NCI-H1436 treated with DMSO at 0.1 percent for 48 hours (cell line): ENCODE data around the gene HARS2.
A peak's percentile ranks its signal among the peaks of the same experiment; 100 is the strongest.
"Not testable (repeated sequence)": the region's sequence is repeated elsewhere in the genome, so short reads cannot be mapped to it uniquely, and the experiment has no call there.

Experiments used
- DNase-seq: peaks from one replicate; lab custom pipeline; 2025; lab: John Stamatoyannopoulos, UW

The HARS2 gene

DNA sequence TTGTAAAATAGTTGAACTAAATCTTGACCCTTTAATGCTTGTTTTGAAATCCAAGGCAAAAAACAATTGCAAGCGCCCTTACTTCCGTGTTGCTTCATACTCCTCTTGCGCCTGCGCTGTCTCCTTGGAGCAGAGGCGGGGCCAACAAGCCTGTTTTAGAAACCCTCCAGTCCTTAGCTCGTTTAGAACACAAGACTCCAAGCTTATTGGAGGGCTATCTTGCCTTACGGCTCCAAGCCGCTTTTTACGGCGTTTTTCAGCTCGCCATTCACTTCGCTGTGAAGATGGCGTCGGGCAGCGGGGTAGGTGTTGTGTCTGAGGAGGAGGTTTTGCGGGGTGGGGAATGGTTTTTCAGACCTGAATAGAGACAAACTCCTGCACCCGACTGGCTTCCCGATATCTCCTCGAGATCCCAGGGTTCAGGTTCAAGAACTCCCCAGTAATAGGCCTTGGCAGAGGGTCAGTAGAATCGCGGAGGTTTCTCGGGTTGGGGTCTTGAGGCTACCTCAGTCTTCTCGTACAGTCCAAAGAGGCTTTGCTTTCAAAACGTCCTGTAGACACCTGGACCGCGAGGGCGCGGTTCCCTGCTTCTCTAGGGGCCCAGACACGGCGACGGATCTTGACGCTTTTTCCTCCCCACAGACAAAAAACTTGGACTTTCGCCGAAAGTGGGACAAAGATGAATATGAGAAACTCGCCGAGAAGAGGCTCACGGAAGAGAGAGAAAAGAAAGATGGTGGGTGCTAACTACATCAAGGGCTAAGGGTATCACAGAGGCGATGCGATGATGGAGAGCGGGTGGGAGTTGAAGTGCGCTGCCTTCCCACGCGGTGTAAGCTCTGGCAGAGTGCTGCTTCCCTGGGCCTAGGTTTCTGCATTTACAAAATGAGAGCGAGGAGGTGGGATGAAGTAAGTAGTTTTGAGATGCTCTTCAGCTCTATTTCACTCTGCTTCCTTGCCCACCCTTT lies 9.2 kb downstream of the HARS2 start, which contains the start of gene ZMAT2:
ZMAT2 (plus strand) TSS at position 271 of the 968 bp plus-strand sequence; CDS start at position 285, 14 bp downstream.
- peak; percentile 92 for DNase-seq

DNA sequence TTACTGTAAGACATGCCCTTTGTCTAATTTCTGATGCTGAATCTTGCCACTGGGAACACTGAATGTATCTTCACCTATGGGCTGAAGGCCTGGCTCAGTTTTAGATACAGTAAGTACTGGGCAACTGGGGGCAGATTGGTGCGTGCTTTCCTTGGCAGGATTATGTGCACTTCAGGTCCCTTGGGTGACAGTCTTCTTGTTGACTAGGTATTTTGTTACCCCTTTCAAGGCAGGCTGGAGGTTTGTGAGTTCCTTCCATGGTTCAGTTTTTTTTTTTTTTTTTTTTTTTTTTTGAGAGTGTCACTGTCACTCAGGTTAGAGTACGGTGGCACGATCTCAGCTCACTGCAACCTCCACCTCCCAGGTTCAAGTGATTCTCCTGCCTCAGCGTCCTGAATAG lies 16.6 kb downstream of the HARS2 start:
- DNase-seq: no peak

DNA sequence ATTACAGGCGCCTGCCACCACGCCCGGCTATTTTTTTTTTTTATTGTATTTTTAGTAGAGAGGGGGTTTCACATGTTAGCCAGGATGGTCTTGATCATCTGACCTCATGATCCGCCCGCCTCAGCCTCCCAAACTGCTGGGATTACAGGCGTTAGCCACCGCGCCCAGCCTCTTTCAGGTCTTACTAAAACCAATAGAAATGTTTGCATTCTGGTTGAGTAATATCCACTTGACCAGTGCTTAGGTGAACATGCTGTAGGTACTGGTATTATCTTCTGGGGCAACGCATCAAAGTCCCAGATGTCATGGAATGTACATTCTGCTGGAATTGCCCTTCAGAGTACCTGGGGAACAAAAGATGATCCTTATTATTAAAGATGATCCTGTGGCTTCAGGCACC lies 17.5 kb downstream of the HARS2 start:
- DNase-seq: not testable (repeated sequence)

DNA sequence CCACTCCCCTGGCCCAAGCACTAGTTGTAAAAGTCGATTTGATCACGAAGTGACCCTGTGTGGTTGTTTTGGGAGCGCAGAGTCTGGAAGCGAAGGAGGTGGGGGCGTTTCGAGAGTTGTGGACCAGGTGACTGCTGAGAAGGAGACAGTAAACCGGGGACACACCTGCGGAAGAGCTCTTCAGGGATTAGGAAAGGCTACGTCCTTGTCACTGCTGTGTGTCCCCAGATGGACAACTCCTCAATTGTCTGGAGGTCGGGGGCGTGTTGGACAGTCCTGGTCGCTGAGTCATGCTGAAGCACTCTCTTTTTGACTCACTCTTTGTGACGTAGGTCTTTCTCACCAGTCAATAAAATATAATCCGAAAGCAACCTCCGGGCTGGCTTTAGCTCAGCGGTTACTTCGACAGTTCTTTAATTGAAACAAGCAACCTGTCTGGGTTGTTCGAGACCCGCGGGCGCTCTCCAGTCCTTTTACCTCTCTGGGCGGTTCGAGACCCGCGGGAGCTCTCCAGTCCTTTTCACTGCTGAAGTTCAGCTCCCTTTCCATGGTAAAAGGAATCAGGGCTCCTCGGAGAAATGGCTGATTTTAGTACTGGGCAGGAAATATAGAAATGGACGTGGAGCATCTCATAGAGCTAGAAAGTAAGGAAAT lies 19.8 kb downstream of the HARS2 start:
- DNase-seq: peak; percentile 89

DNA sequence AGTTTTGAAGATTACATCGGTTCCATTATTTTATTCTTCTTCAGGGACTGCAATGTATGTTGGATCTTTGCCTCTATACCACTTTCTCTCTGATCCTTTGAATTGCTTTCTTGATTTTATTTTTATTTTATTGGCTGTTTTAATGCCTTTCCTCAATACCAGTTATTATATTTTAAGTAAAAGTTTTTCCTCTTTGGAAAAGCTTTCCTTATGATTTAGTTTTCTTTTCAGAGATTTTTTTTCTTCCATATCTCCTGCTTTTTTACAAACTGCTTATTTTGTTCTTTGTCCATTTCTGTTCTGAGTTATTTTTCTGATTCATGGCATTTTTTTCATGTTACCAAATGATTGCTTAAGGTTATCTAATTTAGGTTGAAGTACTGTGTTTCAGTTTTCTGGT lies 20.5 kb downstream of the HARS2 start:
- no peak for DNase-seq

DNA sequence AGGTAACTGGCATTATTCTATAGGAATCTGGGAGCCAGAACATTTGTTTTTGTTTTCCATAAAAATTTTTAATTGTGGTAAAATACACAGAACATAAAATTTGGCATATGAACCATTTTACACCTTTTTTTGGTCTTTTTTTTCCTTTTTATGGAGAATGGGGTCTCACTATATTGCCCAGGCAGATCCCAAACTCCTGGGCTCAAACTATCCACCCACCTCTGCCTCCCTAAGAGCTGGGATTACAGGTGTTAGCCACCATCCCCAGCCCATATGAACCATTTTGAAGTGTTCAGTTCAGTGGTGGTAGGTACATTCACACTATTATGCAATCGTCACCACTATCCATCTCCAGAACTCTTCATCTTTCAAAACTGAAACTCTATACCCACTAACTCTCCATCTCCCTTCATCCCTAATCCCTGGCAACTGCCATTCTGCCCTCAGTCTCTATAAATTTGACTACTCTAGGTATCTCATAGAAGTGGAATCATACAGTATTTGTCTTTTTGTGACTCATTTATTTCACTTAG lies 22.4 kb downstream of the HARS2 start:
- no peak for DNase-seq

DNA sequence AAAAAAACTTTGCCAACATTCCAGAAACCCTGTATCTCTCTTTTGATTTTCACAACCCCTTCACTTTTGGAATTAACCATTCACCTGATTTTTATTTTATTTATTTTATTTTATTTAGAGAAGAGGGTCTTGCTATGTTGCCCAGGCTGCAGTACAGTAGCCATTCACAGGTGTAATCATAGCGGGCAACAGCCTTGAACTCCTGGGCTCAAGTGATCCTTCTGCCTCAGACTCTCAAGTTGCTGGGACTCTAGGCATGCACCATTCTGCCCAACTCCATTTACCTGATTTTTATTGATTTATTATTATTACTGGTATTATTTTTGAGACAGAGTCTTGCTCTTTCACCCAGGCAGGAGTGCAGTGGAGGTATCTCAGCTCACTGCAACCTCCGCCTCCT lies 25.0 kb downstream of the HARS2 start:
- not testable (repeated sequence) for DNase-seq

DNA sequence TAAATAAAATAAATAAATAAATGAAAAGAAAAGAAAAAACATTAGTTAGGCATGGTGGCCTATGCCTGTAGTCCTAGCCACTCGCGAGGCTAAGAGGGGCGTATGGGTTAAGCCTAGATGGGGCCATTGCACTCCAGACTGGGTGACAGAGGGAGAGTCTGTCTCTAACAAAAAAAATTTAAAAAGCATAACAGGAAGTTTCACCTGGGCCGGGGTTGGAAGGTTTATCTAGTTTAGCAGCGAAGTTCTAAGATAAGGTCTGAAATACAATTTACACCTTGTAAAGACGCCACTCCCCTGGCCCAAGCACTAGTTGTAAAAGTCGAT lies 27.0 kb downstream of the HARS2 start:
- DNase-seq: no peak

DNA sequence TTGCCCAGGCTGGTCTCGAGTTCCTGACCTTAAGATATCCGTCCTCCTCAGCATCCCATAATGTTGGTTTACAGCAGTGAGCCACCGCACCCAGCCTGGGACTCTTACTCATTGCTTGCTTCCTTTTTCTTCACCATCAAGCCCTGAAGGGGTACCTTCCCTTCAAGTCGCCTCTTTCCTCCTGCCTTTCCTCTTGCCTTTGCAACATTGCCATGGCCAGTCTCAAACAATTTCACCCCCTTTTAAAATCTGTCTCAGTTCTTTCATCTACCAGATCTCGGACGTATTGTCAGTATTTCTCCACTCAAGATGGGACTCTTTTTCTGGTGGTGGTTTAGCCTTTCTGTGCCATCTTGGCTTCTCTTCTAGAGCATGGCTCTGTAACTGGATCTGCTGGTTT lies 29.5 kb downstream of the HARS2 start:
- DNase-seq: not testable (repeated sequence)

DNA sequence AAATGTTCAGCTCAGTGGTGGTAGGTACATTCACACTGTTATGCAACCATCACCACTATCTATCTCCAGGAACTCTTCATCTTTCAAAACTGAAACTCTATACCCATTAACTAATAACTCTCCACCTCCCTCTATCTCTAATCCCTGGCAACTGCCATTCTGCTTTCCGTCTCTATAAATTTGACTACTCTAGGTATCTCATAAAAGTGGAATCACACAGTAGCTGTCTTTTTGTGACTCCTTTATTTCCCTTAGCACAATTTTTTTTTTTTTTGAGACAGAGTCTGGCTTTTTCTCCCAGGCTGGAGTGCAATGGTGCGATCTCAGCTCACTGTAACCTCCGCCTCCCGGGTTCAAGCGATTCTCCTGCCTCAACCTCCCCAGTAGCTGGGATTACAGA lies 30.1 kb downstream of the HARS2 start:
- DNase-seq: not testable (repeated sequence)

DNA sequence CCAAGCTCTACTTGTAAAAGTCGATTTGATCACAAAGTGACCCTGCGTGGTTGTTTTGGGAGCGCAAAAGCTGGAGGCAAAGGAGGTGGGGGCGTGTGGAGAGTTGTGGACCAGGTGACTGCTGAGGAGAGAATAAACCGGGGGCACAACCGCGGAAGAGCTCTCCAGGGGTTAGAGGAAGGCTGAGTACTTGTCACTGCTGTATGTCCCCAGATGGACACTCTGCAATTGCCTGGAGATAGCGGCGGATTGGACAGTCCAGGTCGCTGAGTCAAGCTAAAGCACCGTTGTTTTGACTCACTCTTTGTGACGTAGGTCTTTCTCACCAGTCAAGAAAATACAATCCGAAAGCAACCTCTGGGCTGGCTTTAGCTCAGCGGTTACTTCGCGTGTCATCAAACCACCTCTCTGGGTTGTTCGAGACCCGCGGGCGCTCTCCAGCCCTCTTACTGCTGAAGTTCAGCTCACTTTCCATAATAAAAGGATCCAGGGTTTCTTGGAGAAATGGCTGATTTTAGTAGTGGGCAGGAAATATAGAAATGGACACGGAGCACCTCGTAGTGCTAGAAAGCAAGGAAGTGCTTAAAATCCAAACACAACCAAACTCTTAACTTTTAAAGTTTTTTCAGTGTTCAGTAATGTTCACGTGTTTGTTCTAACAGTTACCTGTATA lies 34.7 kb downstream of the HARS2 start:
- no peak for DNase-seq

DNA sequence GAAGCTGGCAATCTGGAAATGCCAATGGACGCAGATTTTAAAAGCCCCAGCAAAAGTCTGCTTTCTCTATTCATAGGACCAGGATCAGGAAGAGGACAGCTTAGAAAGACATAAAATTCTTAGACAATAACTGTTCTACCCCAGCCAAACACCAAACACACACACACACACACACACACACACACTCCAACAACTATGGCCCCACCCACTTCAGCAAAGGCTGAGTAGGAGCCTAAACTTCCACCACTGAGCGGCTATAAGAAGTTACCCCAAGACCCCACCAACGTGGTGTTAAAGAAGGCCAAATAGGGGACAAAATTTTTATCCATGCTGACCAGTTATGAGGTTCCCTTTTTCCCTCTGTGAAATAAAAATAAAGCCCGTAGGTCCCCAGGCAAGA lies 41.8 kb downstream of the HARS2 start:
- DNase-seq: no peak

DNA sequence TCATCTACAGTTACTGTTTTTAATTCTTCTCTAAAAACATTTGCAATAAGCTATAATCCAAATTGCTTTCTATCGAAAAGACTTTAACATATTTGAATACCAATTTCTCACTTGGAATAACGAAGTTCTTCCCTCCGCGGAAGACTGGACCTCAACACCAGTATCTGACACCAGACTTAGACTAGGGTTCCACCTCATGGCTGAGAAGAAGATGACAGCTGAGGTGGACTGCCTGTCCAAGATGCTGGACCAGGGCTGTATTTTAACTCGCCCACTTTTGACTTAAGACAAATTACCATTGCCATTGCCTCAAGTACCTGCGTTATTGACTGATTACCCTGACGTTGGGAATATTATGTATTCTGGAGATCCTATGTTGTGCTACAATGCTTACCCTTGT lies 43.1 kb downstream of the HARS2 start:
- no peak for DNase-seq

DNA sequence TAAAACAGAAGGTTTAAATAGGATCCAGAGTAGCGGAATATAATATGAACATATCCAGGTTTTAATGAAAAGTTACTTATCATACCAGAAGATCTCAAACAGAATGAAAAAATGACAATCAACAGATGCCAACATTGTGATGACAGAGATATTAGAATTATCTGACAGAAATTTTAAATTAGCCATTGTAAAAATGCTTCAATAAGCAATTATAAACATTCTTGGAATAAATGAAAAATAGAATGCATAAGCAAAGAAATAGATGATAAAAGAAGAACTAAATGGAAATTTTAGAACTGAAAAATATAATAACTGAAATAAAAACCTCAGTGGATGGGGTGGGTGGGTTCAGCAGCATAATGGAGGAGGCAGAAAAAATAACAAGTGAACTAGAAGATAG lies 46.2 kb downstream of the HARS2 start:
- DNase-seq: no peak

DNA sequence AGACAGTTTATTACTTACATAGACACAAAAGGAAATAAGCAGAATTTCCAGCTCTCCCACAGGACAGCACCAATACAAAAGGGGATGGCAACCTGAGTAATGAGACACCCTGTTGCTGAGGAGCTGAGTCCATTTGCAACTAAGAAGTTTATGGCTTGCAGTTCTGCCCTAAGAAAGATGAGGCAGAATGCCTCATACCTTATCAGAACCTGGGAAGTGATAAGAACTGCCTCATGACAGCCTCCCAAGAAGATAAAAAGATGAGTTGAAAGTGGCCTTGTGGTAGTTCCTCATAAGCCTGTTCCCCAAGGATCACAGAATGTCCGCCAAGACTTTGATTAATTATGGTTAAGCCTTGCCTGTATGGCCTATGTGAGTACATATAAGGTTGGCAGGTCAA lies 50.7 kb downstream of the HARS2 start:
- DNase-seq: no peak
